Ramos (cell line): Measurements from ENCODE around the gene NXPH4.

Experiments
- in situ Hi-C: fragments of 300-500 bp; cut with MboI; formaldehyde crosslinking; loops from one replicate; pipeline ENCODE4 v1.14.3; 2022; ENCODE audit warnings: low sequenced_read_pairs; ENCODE audit not compliant: unreplicated experiment

NXPH4 gene

GRCh38 chr12:57201631-57202030 lies 15.0 kb upstream of the NXPH4 start:
- in situ Hi-C loops = no loop called here

GRCh38 chr12:57202321-57202720 lies 14.3 kb upstream of the NXPH4 start:
- in situ Hi-C loops = no loop called here

DNA sequence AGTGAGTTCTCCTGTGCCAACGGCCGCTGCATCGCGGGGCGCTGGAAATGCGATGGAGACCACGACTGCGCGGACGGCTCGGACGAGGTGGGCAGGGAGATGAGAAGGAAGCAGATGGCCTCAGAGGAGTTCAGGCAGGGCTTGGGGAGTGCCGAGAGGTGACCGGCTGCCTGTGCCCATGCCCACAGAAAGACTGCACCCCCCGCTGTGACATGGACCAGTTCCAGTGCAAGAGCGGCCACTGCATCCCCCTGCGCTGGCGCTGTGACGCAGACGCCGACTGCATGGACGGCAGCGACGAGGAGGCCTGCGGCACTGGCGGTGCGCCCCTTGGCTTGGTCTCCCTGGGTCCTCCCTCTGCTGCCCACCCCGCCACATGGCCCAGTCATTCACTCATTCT lies 13.4 kb upstream of the NXPH4 start:
- in situ Hi-C loops = no loop called here

GRCh38 chr12:57203791-57204190 lies 12.8 kb upstream of the NXPH4 start:
- in situ Hi-C loops = no loop called here

- in situ Hi-C loops = no loop called here
Observed at GRCh38 chr12:57204454-57204853, 12.1 kb upstream of the NXPH4 start.

- in situ Hi-C loops = no loop called here
Observed at GRCh38 chr12:57205186-57205585, 11.4 kb upstream of the NXPH4 start.

DNA sequence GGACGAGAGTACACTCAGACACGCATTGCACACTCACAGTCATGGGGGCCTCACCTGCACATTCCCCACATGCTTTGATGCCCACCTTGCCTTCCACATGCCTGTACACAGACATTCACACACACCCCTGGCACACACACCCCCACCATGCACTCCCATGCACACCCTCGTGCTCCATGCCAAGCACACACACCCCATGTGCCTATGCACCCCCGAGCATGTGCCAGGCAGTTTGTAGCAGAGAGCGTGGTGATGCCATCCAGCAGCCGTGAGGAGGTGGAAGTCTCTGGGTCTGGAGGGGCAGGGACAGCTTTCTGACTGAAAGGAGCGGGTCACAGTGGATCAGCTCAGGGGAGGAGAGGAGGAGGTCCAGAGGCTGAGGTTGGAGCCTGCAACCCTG lies 10.7 kb upstream of the NXPH4 start:
- in situ Hi-C loops = no loop called here

- in situ Hi-C loops = no loop called here
Observed at GRCh38 chr12:57207731-57208630, 8.6 kb upstream of the NXPH4 start.

DNA sequence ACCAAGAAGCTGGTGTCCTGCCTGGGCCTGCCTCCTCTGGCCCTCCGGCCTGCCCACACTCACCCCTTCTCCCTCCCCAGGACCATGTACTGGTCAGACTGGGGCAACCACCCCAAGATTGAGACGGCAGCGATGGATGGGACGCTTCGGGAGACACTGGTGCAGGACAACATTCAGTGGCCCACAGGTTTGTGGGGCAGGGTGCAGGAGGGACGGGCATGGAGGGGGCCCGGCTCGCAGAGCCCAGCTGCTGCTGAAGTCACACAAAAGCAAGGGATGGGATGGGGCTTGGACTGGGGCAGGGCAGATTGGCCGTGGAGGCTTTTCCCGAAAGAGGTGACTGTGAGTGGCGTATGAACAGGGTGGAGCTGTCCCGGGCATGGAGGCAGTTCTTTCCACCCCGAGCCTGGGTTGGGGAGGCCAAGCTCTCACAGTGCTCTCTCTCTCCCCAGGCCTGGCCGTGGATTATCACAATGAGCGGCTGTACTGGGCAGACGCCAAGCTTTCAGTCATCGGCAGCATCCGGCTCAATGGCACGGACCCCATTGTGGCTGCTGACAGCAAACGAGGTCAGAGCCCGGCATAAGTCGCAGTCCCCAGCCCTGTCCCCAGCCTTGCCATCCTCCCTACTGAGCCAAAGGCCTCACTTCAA lies 7.8 kb upstream of the NXPH4 start:
- in situ Hi-C loops = no loop called here

- in situ Hi-C loops = loop anchor here (5.0 kb wide), 1 partner anchor 37 kb away; no protein-coding TSS in a partner anchor
Observed at GRCh38 chr12:57209916-57210315, 6.7 kb upstream of the NXPH4 start.

GRCh38 chr12:57210461-57210860 lies 6.1 kb upstream of the NXPH4 start:
- in situ Hi-C loops = loop anchor here (5.0 kb wide), 1 partner anchor 37 kb away; no protein-coding TSS in a partner anchor

DNA sequence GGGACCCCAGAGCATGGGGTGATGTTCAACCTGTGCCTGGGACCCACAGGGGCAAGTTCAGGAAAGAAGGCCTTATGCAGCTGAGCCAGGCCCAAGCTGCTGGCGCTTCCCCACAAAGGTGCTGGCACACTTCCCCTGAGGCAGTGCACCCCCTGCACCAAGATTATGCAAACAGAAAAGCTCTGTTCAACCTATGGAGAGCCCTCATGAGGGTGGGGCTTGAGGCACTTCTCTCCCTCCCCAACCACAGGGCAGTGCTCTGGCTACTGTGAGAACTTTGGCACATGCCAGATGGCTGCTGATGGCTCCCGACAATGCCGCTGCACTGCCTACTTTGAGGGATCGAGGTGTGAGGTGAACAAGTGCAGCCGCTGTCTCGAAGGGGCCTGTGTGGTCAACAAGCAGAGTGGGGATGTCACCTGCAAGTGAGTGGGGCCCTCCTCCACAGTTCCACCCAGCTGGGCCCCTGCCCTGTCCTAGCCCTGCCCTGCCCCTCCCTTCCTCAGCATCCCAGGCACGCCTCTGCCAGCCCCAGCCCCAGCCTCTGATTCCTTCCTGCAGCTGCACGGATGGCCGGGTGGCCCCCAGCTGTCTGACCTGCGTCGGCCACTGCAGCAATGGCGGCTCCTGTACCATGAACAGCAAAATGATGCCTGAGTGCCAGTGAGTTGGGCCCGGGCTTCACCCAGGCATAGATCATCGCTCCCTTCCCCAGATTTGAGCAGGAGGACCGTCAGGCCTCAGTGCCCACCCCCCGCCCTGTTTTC lies 5.5 kb upstream of the NXPH4 start:
- in situ Hi-C loops = loop anchor here (5.0 kb wide), 1 partner anchor 36 kb away; no protein-coding TSS in a partner anchor

DNA sequence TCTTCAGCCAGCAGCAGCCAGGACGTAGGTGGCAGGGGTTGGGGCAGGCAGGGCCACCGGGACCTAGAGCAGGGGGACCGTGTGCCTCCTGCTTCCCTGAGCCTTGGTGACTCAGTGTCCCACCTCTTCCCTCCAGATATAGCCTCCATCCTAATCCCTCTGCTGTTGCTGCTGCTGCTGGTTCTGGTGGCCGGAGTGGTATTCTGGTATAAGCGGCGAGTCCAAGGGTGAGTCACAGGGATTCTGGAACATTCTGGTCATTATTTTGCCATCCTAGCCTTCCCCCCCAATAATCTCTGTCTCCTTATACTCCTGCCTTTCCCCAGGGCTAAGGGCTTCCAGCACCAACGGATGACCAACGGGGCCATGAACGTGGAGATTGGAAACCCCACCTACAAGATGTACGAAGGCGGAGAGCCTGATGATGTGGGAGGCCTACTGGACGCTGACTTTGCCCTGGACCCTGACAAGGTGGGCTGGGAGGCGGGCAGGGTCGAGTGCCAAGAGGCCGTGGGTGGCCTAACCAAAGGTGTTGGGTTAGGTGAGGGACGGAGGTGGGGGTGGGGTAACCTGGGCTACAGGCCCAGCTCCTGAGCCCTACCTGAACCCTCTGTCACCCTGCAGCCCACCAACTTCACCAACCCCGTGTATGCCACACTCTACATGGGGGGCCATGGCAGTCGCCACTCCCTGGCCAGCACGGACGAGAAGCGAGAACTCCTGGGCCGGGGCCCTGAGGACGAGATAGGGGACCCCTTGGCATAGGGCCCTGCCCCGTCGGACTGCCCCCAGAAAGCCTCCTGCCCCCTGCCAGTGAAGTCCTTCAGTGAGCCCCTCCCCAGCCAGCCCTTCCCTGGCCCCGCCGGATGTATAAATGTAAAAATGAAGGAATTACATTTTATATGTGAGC lies 4.5 kb upstream of the NXPH4 start:
- in situ Hi-C loops = loop anchor here (5.0 kb wide), 1 partner anchor 35 kb away; no protein-coding TSS in a partner anchor

DNA sequence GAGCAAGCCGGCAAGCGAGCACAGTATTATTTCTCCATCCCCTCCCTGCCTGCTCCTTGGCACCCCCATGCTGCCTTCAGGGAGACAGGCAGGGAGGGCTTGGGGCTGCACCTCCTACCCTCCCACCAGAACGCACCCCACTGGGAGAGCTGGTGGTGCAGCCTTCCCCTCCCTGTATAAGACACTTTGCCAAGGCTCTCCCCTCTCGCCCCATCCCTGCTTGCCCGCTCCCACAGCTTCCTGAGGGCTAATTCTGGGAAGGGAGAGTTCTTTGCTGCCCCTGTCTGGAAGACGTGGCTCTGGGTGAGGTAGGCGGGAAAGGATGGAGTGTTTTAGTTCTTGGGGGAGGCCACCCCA lies 3.9 kb upstream of the NXPH4 start:
- in situ Hi-C loops = loop anchor here (5.0 kb wide), 1 partner anchor 35 kb away; no protein-coding TSS in a partner anchor

DNA sequence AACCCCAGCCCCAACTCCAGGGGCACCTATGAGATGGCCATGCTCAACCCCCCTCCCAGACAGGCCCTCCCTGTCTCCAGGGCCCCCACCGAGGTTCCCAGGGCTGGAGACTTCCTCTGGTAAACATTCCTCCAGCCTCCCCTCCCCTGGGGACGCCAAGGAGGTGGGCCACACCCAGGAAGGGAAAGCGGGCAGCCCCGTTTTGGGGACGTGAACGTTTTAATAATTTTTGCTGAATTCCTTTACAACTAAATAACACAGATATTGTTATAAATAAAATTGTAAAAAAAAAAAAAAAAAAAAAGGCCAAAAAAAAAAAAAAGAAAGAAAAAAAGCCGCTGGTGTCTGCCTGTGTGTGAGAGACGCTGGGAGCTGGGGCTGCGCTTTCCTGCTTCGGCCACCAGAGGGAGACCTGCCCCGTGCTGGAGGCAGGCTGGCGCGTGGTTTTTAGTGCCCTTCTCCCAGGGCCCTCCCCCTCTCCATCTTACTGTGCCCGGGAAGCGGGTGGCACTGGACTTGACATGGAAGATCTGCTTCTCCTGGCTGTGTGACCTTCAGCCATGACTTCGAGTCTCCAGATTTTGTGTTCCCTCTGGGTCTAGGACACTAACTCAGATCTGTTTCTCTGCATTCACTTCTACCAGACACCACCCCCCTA lies 3.4 kb upstream of the NXPH4 start:
- in situ Hi-C loops = loop anchor here (5.0 kb wide), 1 partner anchor 34 kb away; no protein-coding TSS in a partner anchor

DNA sequence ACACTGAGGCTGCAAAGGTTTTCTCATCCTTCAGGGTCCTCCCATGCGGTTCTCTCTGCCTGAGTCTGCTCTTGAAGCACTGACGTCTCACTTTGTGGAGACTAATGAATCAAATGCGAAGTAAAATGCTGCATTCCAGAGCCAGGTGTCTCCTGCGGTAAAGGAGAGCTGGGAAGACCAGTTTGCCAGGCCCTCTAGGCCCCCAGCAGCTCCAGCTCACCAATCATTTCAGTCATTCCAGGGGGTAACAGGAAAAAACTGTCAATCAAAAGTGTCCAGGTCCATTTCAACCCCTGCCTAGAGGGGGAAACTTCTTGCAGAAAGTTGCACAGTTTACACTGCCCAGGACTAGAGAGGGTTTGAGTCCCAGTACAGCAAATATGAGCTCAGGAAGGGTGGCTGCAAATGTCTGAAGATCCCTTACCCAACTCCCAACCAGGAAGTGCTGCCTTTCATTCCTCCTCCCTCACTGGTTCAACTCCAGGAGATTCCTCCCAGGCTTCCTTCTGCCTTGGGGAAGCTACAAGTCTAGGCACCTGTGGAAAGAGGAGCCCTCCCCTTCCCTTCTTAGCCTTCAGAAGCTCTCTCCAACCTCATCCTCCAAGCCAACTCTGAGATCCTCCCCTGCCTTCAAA lies 2.7 kb upstream of the NXPH4 start:
- in situ Hi-C loops = loop anchor here (5.0 kb wide), 1 partner anchor 33 kb away; no protein-coding TSS in a partner anchor

GRCh38 chr12:57214398-57214781 lies 2.2 kb upstream of the NXPH4 start:
- in situ Hi-C loops = loop anchor here (5.0 kb wide), 1 partner anchor 33 kb away; no protein-coding TSS in a partner anchor

GRCh38 chr12:57215065-57215464 lies 1.5 kb upstream of the NXPH4 start:
- in situ Hi-C loops = no loop called here

GRCh38 chr12:57215668-57216013 lies 953 bp upstream of the NXPH4 start:
- in situ Hi-C loops = no loop called here
